Ascending aorta (tissue), 2 donors: ENCODE measurements around the gene ATP1B1. TPM values are rescaled to one million over a fixed set of nuclear protein-coding genes. Genes with fewer than 3 reads are reported as not detected.
"Not testable (repeated sequence)": the region's sequence is repeated elsewhere in the genome, so short reads cannot be mapped to it uniquely, and the experiment has no call there.

Experiments
- DNase-seq, 2 donors: peaks; one replicate each; pipeline ENCODE4 v3.0.0-alpha.2; 2019; ENCODE audit warnings: low spot score in 2 of 2
- H3K27ac ChIP-seq, 2 donors: fragments of 200-600 bp; sonication (generic); one replicate each; pipeline ENCODE4 v1.5.1; 2016 to 2017; ENCODE audit warnings: mild to moderate bottlenecking in 1 of 2
- H3K27me3 ChIP-seq: fragments of 200-600 bp; sonication (generic); one replicate; pipeline ENCODE4 v1.5.1; 2017
- H3K36me3 ChIP-seq, 2 donors: fragments of 200-600 bp; sonication (generic); one replicate each; pipeline ENCODE4 v1.5.1; 2016
- H3K4me1 ChIP-seq, 2 donors: fragments of 200-600 bp; sonication (generic); one replicate each; pipeline ENCODE4 v1.5.1; 2016 to 2017; ENCODE audit warnings: mild to moderate bottlenecking in 1 of 2
- H3K4me3 ChIP-seq, 2 donors: fragments of 200-600 bp; sonication (generic); one replicate each; pipeline ENCODE4 v1.5.1; 2016 to 2017; ENCODE audit warnings: mild to moderate bottlenecking in 1 of 2
- H3K9me3 ChIP-seq, 2 donors: fragments of 200-600 bp; sonication (generic); one replicate each; pipeline ENCODE4 v1.5.1; 2016
- CTCF ChIP-seq, 3 experiments: fragments of 200-600 bp in 2 of 3; fragments of 450-650 bp in 1 of 3; sonication (generic) in 2 of 3; IDR thresholded peaks; one replicate each; pipeline ENCODE4 v1.5.1; 2016 to 2019; ENCODE audit warnings: antibody characterized with exemption in 3 of 3, mild to moderate bottlenecking in 1 of 3, moderate library complexity in 1 of 3
- intact Hi-C: fragments of 100-400 bp; cut with DNase I; formaldehyde crosslinking; loops from one replicate; pipeline ENCODE4 v1.15.1; 2023
- total RNA-seq: library from RNA; depleted of rRNA; stranded (reverse); fragments of >200 nt; gene quantifications from one replicate; pipeline ENCODE4 v1.1.0, GENCODE V29; 2016

ATP1B1 gene
- total RNA-seq, 1 donor from 2014 or later = 3.5 TPM

- intact Hi-C loops = no loop called here
- no peaks in the 10 kb centered on the region for H3K36me3 ChIP-seq
- DNase-seq = no peak
- no peak overlapping the region for H3K4me3 ChIP-seq
- H3K27me3 ChIP-seq = no peaks in the 10 kb centered on the region
- H3K9me3 ChIP-seq = no peaks in the 10 kb centered on the region
- TF ChIP-seq CTCF (IDR thresholded peaks at IDR 0.05) = no peak
- H3K27ac ChIP-seq = peak overlapping the region in 1 of 2 donors; percentile 1
- no peaks in the 10 kb centered on the region for H3K4me1 ChIP-seq
Measured at GRCh38 chr1:169161496-169162194, 55.2 kb downstream of the ATP1B1 start.

- H3K9me3 ChIP-seq = no peaks in the 10 kb centered on the region
- H3K27me3 ChIP-seq = no peaks in the 10 kb centered on the region
- DNase-seq = no peak
- no peak overlapping the region for H3K27ac ChIP-seq
- no peaks in the 10 kb centered on the region for H3K4me1 ChIP-seq
- no peaks in the 10 kb centered on the region for H3K36me3 ChIP-seq
- H3K4me3 ChIP-seq = no peak overlapping the region
- intact Hi-C loops = no loop called here
- no peak for TF ChIP-seq CTCF (IDR thresholded peaks at IDR 0.05)
Measured at GRCh38 chr1:169163059-169163458, 56.6 kb downstream of the ATP1B1 start.

- intact Hi-C loops = no loop called here
- H3K4me1 ChIP-seq = no peaks in the 10 kb centered on the region
- DNase-seq = no peak
- H3K27me3 ChIP-seq = no peaks in the 10 kb centered on the region
- no peak overlapping the region for H3K4me3 ChIP-seq
- TF ChIP-seq CTCF (IDR thresholded peaks at IDR 0.05) = no peak
- no peak overlapping the region for H3K27ac ChIP-seq
- H3K36me3 ChIP-seq = no peaks in the 10 kb centered on the region
- H3K9me3 ChIP-seq = no peaks in the 10 kb centered on the region
Measured at GRCh38 chr1:169175461-169175860, 69.0 kb downstream of the ATP1B1 start.

GRCh38 chr1:169179431-169179830 lies 72.9 kb downstream of the ATP1B1 start:
- H3K9me3 ChIP-seq, H3K27me3 ChIP-seq, H3K4me3 ChIP-seq, intact Hi-C loops, H3K36me3 ChIP-seq, DNase-seq, H3K4me1 ChIP-seq, H3K27ac ChIP-seq: not testable (repeated sequence)

- intact Hi-C loops = no loop called here
Measured at GRCh38 chr1:169180174-169180573, 73.7 kb downstream of the ATP1B1 start.

More at GRCh38 chr1:169180174-169180573, 73.7 kb downstream of the ATP1B1 start:
- H3K4me3 ChIP-seq = no peak overlapping the region
- no peak overlapping the region for H3K27ac ChIP-seq
- DNase-seq = no peak
- H3K4me1 ChIP-seq = no peaks in the 10 kb centered on the region
- TF ChIP-seq CTCF (IDR thresholded peaks at IDR 0.05) = no peak
- no peaks in the 10 kb centered on the region for H3K9me3 ChIP-seq
- no peaks in the 10 kb centered on the region for H3K27me3 ChIP-seq
- H3K36me3 ChIP-seq = no peaks in the 10 kb centered on the region
